OCI-LY1 (cell line): Measurements from ENCODE around the gene ALDH1A2.

Experiments
- H2AFZ ChIP-seq: fragments of 200-600 bp; sonication (generic), shearing (Covaris generic); 2 replicates; pipeline ENCODE4 v1.6.0; 2014; ENCODE audit warnings: antibody characterized with exemption, mild to moderate bottlenecking, low read length
- H3F3A ChIP-seq: fragments of 200-600 bp; sonication (generic), shearing (Covaris generic); 2 replicates; pipeline ENCODE4 v1.6.0; 2014; ENCODE audit warnings: mild to moderate bottlenecking, antibody characterized with exemption, low read length, moderate library complexity; ENCODE audit not compliant: insufficient read depth
- H3K27ac ChIP-seq: fragments of 200-600 bp; sonication (generic); 2 replicates; pipeline ENCODE4 v1.5.1; 2014; ENCODE audit warnings: low read length, mixed run types, mild to moderate bottlenecking, low read depth; ENCODE audit not compliant: poor library complexity, severe bottlenecking
- H3K27me3 ChIP-seq: fragments of 200-600 bp; sonication (generic); 2 replicates; pipeline ENCODE4 v1.6.0; 2014; ENCODE audit warnings: antibody characterized with exemption, mild to moderate bottlenecking, low read length, moderate library complexity; ENCODE audit not compliant: insufficient read depth
- H3K36me3 ChIP-seq: fragments of 200-600 bp; sonication (generic); 2 replicates; pipeline ENCODE4 v1.6.1; 2014; ENCODE audit warnings: mild to moderate bottlenecking, antibody characterized with exemption, low read length, moderate library complexity, mixed read lengths; ENCODE audit not compliant: insufficient read depth
- H3K4me1 ChIP-seq: fragments of 200-600 bp; sonication (generic); 2 replicates; pipeline ENCODE4 v1.5.1; 2014; ENCODE audit warnings: mild to moderate bottlenecking, low read length, moderate library complexity; ENCODE audit not compliant: insufficient read depth, severe bottlenecking
- H3K4me2 ChIP-seq: fragments of 200-600 bp; sonication (generic), shearing (Covaris generic); 2 replicates; pipeline ENCODE4 v1.6.1; 2014; ENCODE audit warnings: low read length
- H3K4me3 ChIP-seq: fragments of 200-600 bp; sonication (generic); 2 replicates; pipeline ENCODE4 v1.5.1; 2014; ENCODE audit warnings: low read length, low read depth, mild to moderate bottlenecking, mixed read lengths; ENCODE audit not compliant: poor library complexity, severe bottlenecking
- H3K79me2 ChIP-seq: fragments of 200-600 bp; shearing (Covaris generic); 2 replicates; pipeline ENCODE4 v1.6.1; 2016; ENCODE audit warnings: mixed run types, low read length, mixed read lengths; ENCODE audit not compliant: insufficient read depth
- H3K9ac ChIP-seq: fragments of 200-600 bp; sonication (generic), shearing (Covaris generic); 2 replicates; pipeline ENCODE4 v1.6.1; 2014; ENCODE audit warnings: mild to moderate bottlenecking, low read length, mixed read lengths
- H3K9me2 ChIP-seq: fragments of 200-600 bp; sonication (generic), shearing (Covaris generic); 2 replicates; pipeline ENCODE4 v1.6.1; 2014; ENCODE audit warnings: low read depth, mild to moderate bottlenecking, low read length, mixed read lengths
- H3K9me3 ChIP-seq: fragments of 200-600 bp; shearing (Covaris generic); 2 replicates; pipeline ENCODE4 v1.6.1; 2014; ENCODE audit warnings: low read length, mixed read lengths
- H4K20me1 ChIP-seq: fragments of 200-600 bp; sonication (generic), shearing (Covaris generic); 2 replicates; pipeline ENCODE4 v1.6.0; 2016; ENCODE audit warnings: mild to moderate bottlenecking, low read length; ENCODE audit not compliant: insufficient read depth
- EZH2 ChIP-seq: fragments of 200-600 bp; sonication (generic), shearing (Covaris generic); IDR thresholded peaks from 2 replicates; pipeline ENCODE4 v1.8.0; 2017; ENCODE audit warnings: borderline replicate concordance, mixed run types, mild to moderate bottlenecking, antibody characterized with exemption, low read length, moderate library complexity, mixed read lengths
- TF ChIP-seq, protein P1 (sequence below): fragments of 200-600 bp; sonication (generic), shearing (Covaris generic); IDR thresholded peaks from 2 replicates; pipeline ENCODE4 v1.5.1; 2017; ENCODE audit warnings: mild to moderate bottlenecking, antibody characterized with exemption, low read length, moderate library complexity, mixed read lengths

The ALDH1A2 gene

GRCh38 chr15:57948351-57949289 is 116.9 kb downstream of the ALDH1A2 start:
- Histone ChIP-seq H3K79me2 (no peaks in the 10 kb centered on the region), H3K36me3 (no peaks in the 10 kb centered on the region), H3F3A (no peaks in the 10 kb centered on the region), H3K27me3 (no peaks in the 10 kb centered on the region; the same call in 1 of the 2 replicates), H3K9me3 (no peaks in the 10 kb centered on the region), H3K4me3 (no peak overlapping the region), H3K4me2 (no peak overlapping the region), H3K27ac (no peak overlapping the region), H3K9me2 (no peaks in the 10 kb centered on the region), H2AFZ (no peak overlapping the region), H4K20me1 (no peaks in the 10 kb centered on the region), H3K9ac (no peak overlapping the region), H3K4me1 (no peaks in the 10 kb centered on the region)
- TF ChIP-seq, protein P1, sequence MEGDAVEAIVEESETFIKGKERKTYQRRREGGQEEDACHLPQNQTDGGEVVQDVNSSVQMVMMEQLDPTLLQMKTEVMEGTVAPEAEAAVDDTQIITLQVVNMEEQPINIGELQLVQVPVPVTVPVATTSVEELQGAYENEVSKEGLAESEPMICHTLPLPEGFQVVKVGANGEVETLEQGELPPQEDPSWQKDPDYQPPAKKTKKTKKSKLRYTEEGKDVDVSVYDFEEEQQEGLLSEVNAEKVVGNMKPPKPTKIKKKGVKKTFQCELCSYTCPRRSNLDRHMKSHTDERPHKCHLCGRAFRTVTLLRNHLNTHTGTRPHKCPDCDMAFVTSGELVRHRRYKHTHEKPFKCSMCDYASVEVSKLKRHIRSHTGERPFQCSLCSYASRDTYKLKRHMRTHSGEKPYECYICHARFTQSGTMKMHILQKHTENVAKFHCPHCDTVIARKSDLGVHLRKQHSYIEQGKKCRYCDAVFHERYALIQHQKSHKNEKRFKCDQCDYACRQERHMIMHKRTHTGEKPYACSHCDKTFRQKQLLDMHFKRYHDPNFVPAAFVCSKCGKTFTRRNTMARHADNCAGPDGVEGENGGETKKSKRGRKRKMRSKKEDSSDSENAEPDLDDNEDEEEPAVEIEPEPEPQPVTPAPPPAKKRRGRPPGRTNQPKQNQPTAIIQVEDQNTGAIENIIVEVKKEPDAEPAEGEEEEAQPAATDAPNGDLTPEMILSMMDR = no peak

DNA sequence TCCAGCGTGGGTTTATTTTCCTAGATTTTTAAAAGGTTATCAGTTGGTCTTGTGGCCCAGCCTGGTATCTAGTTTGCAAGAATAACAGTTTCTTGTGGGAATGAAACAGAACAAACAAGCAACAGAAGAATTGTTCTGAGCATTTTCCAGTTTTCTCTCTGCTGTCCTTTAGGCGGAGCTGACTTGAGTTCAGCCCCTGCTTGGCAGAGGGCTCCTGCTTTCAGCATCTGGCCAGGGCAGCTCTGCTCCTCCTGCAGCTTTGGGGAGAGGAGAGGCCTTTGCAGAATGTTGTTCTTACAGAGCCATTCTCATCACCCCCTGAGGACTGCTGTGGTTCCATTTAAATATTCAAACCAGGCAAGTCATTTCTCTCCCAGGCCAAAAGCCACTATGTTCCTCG is 117.7 kb downstream of the ALDH1A2 start:
- Histone ChIP-seq H3K4me3 (no peak overlapping the region), H3K27me3 (no peaks in the 10 kb centered on the region; the same call in 1 of the 2 replicates), H2AFZ (no peak overlapping the region), H3K79me2 (no peaks in the 10 kb centered on the region), H3K9ac (no peak overlapping the region), H3K4me2 (no peak overlapping the region), H3K36me3 (no peaks in the 10 kb centered on the region), H3K9me3 (no peaks in the 10 kb centered on the region), H3K27ac (no peak overlapping the region), H4K20me1 (no peaks in the 10 kb centered on the region), H3K4me1 (no peaks in the 10 kb centered on the region), H3K9me2 (no peaks in the 10 kb centered on the region), H3F3A (no peaks in the 10 kb centered on the region)
- TF ChIP-seq, protein P1 = no peak
- no peak for TF ChIP-seq EZH2

GRCh38 chr15:57947282-57947681 is 118.2 kb downstream of the ALDH1A2 start:
- Histone ChIP-seq H3K4me2 (no peak overlapping the region), H3K9me2 (no peaks in the 10 kb centered on the region), H3K36me3 (no peaks in the 10 kb centered on the region), H3K9ac (no peak overlapping the region), H3K27ac (no peak overlapping the region), H3F3A (no peaks in the 10 kb centered on the region), H3K4me3 (no peak overlapping the region), H3K9me3 (no peaks in the 10 kb centered on the region), H3K79me2 (no peaks in the 10 kb centered on the region), H2AFZ (no peak overlapping the region), H3K27me3 (no peaks in the 10 kb centered on the region; the same call in 1 of the 2 replicates), H3K4me1 (no peaks in the 10 kb centered on the region), H4K20me1 (no peaks in the 10 kb centered on the region)
- TF ChIP-seq, protein P1 = no peak
- no peak for TF ChIP-seq EZH2
